Activated CD4-positive, alpha-beta T cell treated with anti-CD3 and anti-CD28 coated beads for 36 hours (primary cell): Measurements from ENCODE around the gene PRKAG2. TPM values are rescaled to one million over a fixed set of nuclear protein-coding genes. Genes with fewer than 3 reads are reported as not detected.
A peak's percentile ranks its signal among the peaks of the same experiment; 100 is the strongest.

ENCODE experiments used
- ATAC-seq: fragments of 200-7000 bp; cut with Tn5 transposase; one replicate; pipeline ENCODE4 v1.10.0; 2021; ENCODE audit warnings: mild to moderate bottlenecking, moderate library complexity
- CTCF ChIA-PET: fragments of 350-600 bp; sonication (Branson Sonifier 250); formaldehyde crosslinking; loops from one replicate; lab custom pipeline; 2021; ENCODE audit warnings: antibody characterized with exemption; lab: Charles Lee
- POLR2A ChIA-PET: fragments of 350-600 bp; sonication (Branson Sonifier 250); formaldehyde crosslinking; loops from one replicate; lab custom pipeline; 2021; ENCODE audit warnings: antibody characterized with exemption, inconsistent platforms; lab: Charles Lee
- DNase-seq: peaks from one replicate; pipeline ENCODE4 v3.0.0-alpha.2; 2020
- H3K27ac Mint-ChIP-seq: one replicate; pipeline ENCODE4 v1.8.0; 2021; ENCODE audit warnings: mixed read lengths
- H3K27me3 Mint-ChIP-seq: one replicate; pipeline ENCODE4 v1.8.0; 2021; ENCODE audit warnings: mixed read lengths
- H3K36me3 Mint-ChIP-seq: one replicate; pipeline ENCODE4 v1.8.0; 2021; ENCODE audit warnings: low read depth, mixed read lengths
- H3K4me1 Mint-ChIP-seq: one replicate; pipeline ENCODE4 v1.8.0; 2021; ENCODE audit warnings: mixed read lengths
- H3K4me3 Mint-ChIP-seq: one replicate; pipeline ENCODE4 v1.8.0; 2021; ENCODE audit warnings: mild to moderate bottlenecking, moderate library complexity, mixed read lengths
- H3K9me3 Mint-ChIP-seq: one replicate; pipeline ENCODE4 v1.8.0; 2021; ENCODE audit warnings: low read depth, mixed read lengths
- intact Hi-C, 2 experiments: fragments of 100-400 bp; cut with DNase I in 1 of 2; cut with micrococcal nuclease in 1 of 2; formaldehyde crosslinking; loops; one replicate each; pipeline versions ENCODE4 v1.14.2 to v1.15.1; 2022 to 2024; cut with DNase I, micrococcal nuclease
- total RNA-seq, 2 experiments: library from RNA; stranded (reverse); gene quantifications; one replicate each; pipeline ENCODE4 v1.2.3, GENCODE V29; 2021

PRKAG2 gene
- total RNA-seq, 2 experiments from 2014 or later: 19.6 to 21.5 TPM

DNA sequence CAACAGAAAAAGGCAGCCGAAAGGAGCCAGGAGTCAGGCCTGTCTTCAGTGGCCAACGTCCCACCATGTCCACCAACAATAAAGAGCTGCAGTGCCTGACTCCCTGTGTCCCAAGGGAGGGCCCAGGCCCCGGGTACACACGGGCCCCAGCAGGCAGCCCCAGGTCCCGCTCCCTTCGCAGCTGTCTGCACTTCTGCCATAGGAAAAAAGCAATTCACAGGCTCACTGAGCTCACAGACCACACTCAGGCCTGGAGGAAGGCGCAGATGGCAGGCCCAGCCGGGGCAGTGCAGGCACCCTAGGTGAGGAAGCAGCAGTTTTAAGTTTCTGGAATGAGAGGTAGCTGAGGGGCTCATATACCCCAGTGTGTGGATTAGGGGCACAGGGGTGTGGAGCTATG is 100.5 kb downstream of the PRKAG2 start:
- Mint-ChIP-seq H3K27ac (no peak overlapping the region), H3K9me3 (no peaks in the 10 kb centered on the region), H3K36me3 (no peaks in the 10 kb centered on the region), H3K4me3 (no peak overlapping the region), H3K4me1 (no peaks in the 10 kb centered on the region), H3K27me3 (no peaks in the 10 kb centered on the region)
- ChIA-PET POLR2A (no interaction called here), CTCF (interaction anchor here (1.4 kb wide), 1 partner anchor 8 kb away, joined by 3 read pairs; no protein-coding TSS in a partner anchor)
- no peak for DNase-seq
- intact Hi-C loops: no loop called here
- ATAC-seq: no peak

DNA sequence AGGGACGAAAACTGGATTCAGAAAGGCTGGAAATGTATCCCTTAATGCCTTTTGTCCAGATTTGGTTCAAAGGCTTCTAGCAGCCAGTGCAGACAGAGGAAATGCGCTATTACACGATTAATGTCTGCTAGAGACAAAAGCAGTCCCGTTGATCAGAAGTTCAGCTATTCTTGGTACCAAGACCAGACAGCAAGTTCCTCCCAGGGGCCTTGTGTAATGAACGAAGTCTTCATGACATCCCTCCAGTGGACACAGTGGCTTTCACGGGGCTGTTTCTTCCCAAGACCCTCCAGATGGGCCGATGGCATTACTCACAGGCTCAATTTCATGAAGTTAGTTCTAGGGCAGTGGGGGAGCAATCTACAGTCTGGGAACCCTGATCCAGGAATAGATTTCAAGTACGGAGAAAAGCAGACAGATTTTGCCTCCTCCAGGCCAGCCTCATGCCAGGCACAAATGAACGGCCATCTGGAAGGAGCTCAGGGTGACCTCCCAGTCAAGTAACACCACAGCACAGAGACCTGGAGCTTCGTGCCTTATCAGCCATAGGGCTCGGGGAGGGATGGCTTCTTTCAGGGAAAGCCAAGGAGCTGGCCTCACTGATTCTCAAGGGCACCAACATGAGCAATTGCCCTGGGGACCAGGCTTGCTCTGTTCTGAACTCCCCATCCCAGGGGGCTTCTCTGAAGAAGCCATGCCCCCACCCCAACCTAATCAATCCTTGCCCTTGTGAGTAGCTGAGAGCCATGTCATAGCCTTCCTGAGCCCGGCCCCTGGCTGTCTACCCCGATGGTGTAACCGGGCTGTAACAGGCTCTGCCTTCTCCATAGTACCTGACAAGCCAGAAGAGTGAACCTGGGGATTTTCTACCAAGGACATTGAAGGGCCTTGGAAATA is 101.1 kb downstream of the PRKAG2 start:
- Mint-ChIP-seq H3K27ac (peak overlapping the region; percentile 11), H3K4me3 (no peak overlapping the region), H3K27me3 (no peaks in the 10 kb centered on the region), H3K9me3 (no peaks in the 10 kb centered on the region), H3K36me3 (no peaks in the 10 kb centered on the region), H3K4me1 (no peaks in the 10 kb centered on the region)
- POLR2A ChIA-PET: no interaction called here
- DNase-seq (no peak), ATAC-seq (no peak)
- intact Hi-C loops: no loop called here
- CTCF ChIA-PET: interaction anchor here (1.4 kb wide), 1 partner anchor 9 kb away, joined by 3 read pairs; no protein-coding TSS in a partner anchor

DNA sequence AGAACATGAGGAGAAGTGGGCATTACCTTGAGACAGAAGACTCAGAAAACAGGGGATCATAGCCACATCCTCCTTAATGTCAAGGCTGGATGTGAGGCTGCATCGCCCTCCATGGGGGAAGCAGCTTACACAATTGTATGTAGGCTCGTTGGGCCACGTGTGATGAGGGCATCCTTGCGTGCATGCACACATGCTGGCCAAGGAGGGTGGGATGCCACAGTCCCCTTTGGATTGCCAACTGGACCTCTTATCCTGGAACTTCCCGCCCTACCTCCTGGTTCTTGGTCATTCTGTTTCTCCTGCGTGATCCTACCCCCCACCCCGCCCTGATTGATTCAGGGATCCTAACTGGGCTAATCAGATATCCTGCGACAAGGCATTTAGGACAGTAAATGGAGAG is 102.0 kb downstream of the PRKAG2 start:
- no peaks in the 10 kb centered on the region for H3K36me3 Mint-ChIP-seq
- no peak overlapping the region for H3K4me3 Mint-ChIP-seq
- ChIA-PET CTCF (interaction anchor here (1.4 kb wide), 1 partner anchor 9 kb away, joined by 3 read pairs; no protein-coding TSS in a partner anchor), POLR2A (no interaction called here)
- no peak overlapping the region for H3K27ac Mint-ChIP-seq
- intact Hi-C loops: no loop called here
- peaks cover 7% of the 10 kb centered on the region for H3K4me1 Mint-ChIP-seq
- H3K27me3 Mint-ChIP-seq: no peaks in the 10 kb centered on the region
- no peak for DNase-seq
- no peaks in the 10 kb centered on the region for H3K9me3 Mint-ChIP-seq
- ATAC-seq: no peak

DNA sequence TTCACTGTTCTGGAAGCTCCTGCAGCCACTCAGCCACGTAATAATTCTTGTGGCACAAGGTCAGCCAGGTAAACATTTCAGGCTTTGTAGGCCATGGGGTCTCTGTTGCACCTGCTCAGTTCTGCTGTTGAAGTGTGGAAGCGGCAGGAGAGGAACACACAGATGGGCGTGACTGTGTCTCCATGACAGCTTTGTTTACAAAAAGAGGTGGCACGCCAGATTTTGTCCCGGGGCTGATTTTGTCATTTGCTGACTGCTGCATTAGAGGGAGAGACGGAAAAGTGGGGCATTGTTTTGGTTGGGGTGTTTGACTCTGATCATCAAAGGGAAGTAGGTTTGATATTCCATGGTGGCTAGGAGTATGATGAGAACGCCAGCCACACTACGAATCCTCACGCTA is 103.1 kb downstream of the PRKAG2 start:
- H3K4me3 Mint-ChIP-seq: no peak overlapping the region
- POLR2A ChIA-PET: no interaction called here
- intact Hi-C loops: no loop called here
- DNase-seq: no peak
- H3K36me3 Mint-ChIP-seq: no peaks in the 10 kb centered on the region
- CTCF ChIA-PET: interaction anchor here (1.5 kb wide), 1 partner anchor 9 kb away, joined by 4 read pairs; no protein-coding TSS in a partner anchor
- H3K27me3 Mint-ChIP-seq: no peaks in the 10 kb centered on the region
- H3K9me3 Mint-ChIP-seq: no peaks in the 10 kb centered on the region
- H3K4me1 Mint-ChIP-seq: peaks cover 19% of the 10 kb centered on the region
- no peak for ATAC-seq
- H3K27ac Mint-ChIP-seq: no peak overlapping the region

DNA sequence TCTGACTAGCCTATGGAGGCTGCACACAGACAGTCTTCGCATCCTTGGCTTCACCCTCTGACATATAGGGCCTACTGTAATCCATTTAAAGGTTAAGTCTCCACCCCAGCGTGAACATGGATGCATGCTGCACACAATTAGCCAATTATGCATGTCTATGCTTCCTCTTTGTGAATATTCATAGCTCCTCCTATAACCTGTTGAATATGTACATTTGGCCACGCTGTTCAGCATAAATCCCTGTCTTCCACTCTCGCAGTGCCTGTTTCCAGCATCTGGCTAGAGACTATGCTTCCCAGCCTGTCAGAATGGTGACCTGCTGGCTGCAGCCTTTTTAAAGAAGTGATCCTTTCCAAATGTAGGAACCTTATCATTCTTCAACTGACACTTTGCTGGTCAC is 106.7 kb downstream of the PRKAG2 start:
- ChIA-PET CTCF (interaction anchor here (3.5 to 5.1 kb wide), 2 partner anchors 11 to 12 kb away, joined by 30 to 53 read pairs; no protein-coding TSS in a partner anchor), POLR2A (no interaction called here)
- Mint-ChIP-seq H3K9me3 (no peaks in the 10 kb centered on the region), H3K4me1 (peaks cover 47% of the 10 kb centered on the region), H3K27me3 (no peaks in the 10 kb centered on the region), H3K36me3 (no peaks in the 10 kb centered on the region), H3K27ac (peak overlapping the region; percentile 93), H3K4me3 (no peak overlapping the region)
- ATAC-seq (no peak), DNase-seq (no peak)
- intact Hi-C loops: no loop called here

DNA sequence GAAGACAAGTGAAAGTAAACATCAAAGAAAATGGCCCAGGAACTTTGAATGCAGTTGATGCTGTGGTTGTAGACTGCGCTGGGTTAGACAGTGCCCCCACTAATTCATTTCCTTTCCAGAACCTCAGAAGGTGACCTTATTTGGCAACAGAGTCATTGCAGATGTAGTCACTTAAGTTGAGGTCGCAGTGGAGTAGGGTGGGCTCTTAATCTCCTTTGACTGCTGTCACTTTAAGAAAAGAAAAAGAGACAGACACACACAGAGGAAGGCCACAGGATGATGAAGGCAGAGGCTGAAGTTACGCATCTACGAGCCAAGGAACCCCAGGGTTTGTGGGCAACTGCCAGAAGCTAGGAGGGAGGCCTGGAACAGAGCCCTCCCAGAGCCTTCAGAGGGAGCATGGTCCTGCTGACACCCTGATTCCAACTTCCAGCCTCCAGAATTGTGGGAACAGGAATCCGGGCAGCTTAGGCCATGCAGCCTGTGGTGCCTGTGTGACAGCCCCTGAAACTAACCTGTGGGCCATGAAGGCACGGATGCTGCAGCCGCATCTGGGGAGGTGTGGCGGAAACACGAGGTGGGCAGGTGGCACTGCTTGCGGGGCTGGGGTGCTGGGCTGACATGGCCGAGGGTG is 107.6 kb downstream of the PRKAG2 start:
- ATAC-seq: peak; percentile 85
- POLR2A ChIA-PET: interaction anchor here (1.0 to 1.4 kb wide), 2 partner anchors 13 to 106 kb away, joined by 3 to 4 read pairs; no protein-coding TSS in a partner anchor
- no peaks in the 10 kb centered on the region for H3K27me3 Mint-ChIP-seq
- CTCF ChIA-PET: interaction anchor here (0.6 to 5.1 kb wide), 5 partner anchors 10 to 241 kb away, joined by 3 to 53 read pairs (median 4); no protein-coding TSS in a partner anchor
- peaks cover 51% of the 10 kb centered on the region for H3K4me1 Mint-ChIP-seq
- H3K27ac Mint-ChIP-seq: peak overlapping the region; percentile 93
- intact Hi-C loops: loop anchor here (1.0 kb wide), 4 partner anchors 22 to 137 kb away; no protein-coding TSS in a partner anchor
- H3K9me3 Mint-ChIP-seq: no peaks in the 10 kb centered on the region
- H3K4me3 Mint-ChIP-seq: peak overlapping the region; percentile 40
- peaks cover 3% of the 10 kb centered on the region for H3K36me3 Mint-ChIP-seq
- DNase-seq: peak; percentile 49

DNA sequence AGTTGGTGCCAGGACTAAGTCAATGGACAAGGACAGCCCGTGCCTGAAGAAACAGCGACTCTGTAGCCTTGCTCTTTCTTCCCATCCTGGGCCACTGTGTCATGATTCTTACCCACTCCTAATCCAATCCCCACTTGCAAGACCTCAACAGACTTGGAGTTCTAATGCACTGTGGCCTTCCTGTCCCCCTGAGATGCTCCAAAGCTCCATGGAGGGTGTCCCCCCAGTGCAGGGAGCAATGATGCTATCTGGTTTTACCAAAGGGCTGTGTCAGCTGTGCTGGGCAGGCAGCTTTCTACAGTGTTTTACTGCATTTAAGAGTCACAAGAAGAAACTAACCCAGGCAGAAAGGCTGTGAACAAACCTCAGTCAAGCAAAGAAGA is 108.1 kb downstream of the PRKAG2 start:
- no peaks in the 10 kb centered on the region for H3K27me3 Mint-ChIP-seq
- no peaks in the 10 kb centered on the region for H3K9me3 Mint-ChIP-seq
- H3K27ac Mint-ChIP-seq: peak overlapping the region; percentile 93
- no peak for ATAC-seq
- peaks cover 51% of the 10 kb centered on the region for H3K4me1 Mint-ChIP-seq
- ChIA-PET CTCF (interaction anchor here (0.6 to 5.1 kb wide), 4 partner anchors 9 to 241 kb away, joined by 3 to 53 read pairs (median 17); no protein-coding TSS in a partner anchor), POLR2A (interaction anchor here (1.0 to 1.4 kb wide), 2 partner anchors 14 to 106 kb away, joined by 3 to 4 read pairs; no protein-coding TSS in a partner anchor)
- peaks cover 3% of the 10 kb centered on the region for H3K36me3 Mint-ChIP-seq
- intact Hi-C loops: loop anchor here (1.0 kb wide), 4 partner anchors 21 to 136 kb away; no protein-coding TSS in a partner anchor
- no peak for DNase-seq
- H3K4me3 Mint-ChIP-seq: peak overlapping the region; percentile 40

DNA sequence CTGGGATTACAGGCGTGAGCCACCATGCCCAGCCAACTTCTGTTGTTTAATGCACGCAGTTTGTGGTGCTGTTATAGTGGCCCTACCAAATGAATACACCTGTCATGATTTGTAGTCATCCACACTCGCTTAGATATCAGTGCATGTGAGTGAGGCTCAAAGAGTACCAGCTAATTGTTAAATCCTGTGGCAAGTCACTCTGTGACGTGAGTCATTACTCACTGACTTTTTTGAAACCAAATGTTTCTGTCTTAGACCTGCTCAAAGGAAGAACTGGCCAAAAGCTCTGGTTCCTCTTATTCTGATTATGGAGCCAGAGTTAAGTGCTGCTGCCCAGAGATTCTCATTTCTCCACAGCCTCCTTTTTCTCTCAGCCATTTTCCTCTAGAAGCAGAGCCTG is 109.4 kb downstream of the PRKAG2 start:
- Mint-ChIP-seq H3K9me3 (no peaks in the 10 kb centered on the region), H3K27ac (peak overlapping the region; percentile 66), H3K4me3 (no peak overlapping the region), H3K36me3 (peaks cover 3% of the 10 kb centered on the region), H3K27me3 (no peaks in the 10 kb centered on the region), H3K4me1 (peaks cover 51% of the 10 kb centered on the region)
- intact Hi-C loops: no loop called here
- DNase-seq: no peak
- ATAC-seq: peak; percentile 64
- CTCF ChIA-PET: interaction anchor here (0.5 to 5.1 kb wide), 5 partner anchors 8 to 416 kb away, joined by 3 to 53 read pairs (median 5); no protein-coding TSS in a partner anchor
- POLR2A ChIA-PET: no interaction called here

DNA sequence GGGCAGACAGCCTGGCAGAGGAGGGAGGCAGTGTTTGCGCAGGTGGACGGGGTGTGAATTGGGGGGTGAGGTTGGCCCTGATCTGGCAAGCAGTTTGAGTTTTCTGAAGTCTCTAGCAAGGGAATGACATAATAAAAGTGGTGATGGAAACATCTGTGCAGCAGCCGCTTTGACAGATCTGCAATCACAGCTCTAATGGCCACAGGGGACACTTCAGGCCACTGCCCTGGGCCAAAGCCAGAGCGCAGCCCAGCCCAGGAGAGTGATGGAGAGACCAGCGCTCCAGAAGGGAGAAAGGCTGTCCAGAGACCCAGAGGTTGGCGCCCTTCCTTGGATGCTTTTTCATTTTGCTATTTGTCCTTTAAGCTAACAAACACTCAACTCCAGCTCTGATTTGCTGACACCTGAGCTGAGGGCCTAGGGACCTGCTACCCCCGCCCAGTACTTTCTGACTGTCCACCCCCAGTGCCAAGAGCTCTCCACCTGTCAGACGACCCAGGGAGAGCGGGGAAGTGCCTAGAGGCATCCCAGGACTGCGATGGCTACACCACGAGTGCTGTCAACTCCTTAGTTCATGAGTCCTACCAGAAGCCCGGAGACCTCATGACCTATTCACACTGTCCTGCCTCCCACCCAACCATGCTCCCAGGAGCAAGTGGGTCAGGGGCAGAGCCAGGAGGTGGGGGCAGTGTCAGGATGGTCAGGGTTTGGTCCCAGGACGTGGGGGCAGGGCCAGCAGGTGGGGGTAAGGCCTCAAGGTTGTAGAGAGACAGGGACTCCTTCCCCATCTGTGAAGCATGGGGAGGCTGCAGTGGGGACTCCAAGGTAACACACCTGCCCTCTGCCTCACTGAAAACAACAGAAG is 112.6 kb downstream of the PRKAG2 start:
- ChIA-PET POLR2A (no interaction called here), CTCF (no interaction called here)

DNA sequence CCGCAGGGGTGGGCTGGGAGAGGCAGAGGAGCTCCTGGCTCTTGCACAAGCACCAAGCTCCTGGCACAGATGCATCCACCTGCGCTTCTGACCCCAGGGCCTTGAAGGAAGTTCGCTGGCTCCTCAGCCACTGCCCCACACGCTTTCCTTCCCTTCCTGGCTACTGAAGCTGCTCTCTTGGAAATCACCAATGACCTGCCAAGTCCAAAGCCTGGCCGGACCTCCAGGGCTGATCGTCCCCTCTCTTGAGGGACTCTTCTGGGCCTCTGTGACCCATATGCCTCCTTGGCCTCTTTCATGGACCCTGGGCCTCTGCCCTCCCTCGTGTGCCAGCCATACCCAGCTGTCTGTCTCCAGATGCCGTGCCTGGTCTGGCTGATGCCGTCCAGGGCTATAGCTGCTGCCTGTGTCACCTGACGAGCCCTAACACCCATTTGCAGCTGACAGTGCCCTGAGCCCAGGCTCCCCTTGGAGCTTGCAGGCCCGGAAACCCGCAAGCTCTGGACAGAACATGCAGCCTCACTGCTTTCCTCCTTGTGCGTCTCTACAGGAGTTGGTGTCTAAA is 113.4 kb downstream of the PRKAG2 start:
- peaks cover 3% of the 10 kb centered on the region for H3K36me3 Mint-ChIP-seq
- no peak overlapping the region for H3K27ac Mint-ChIP-seq
- H3K9me3 Mint-ChIP-seq: no peaks in the 10 kb centered on the region
- no peaks in the 10 kb centered on the region for H3K27me3 Mint-ChIP-seq
- peaks cover 34% of the 10 kb centered on the region for H3K4me1 Mint-ChIP-seq
- DNase-seq: no peak
- CTCF ChIA-PET: interaction anchor here (0.9 kb wide), 1 partner anchor 19 kb away, joined by 3 read pairs; no protein-coding TSS in a partner anchor
- intact Hi-C loops: no loop called here
- no peak for ATAC-seq
- POLR2A ChIA-PET: no interaction called here
- H3K4me3 Mint-ChIP-seq: no peak overlapping the region

More for the DNA sequence above, 112.6 kb downstream of the PRKAG2 start:
- H3K27ac Mint-ChIP-seq: no peak overlapping the region
- no peaks in the 10 kb centered on the region for H3K9me3 Mint-ChIP-seq
- H3K36me3 Mint-ChIP-seq: peaks cover 3% of the 10 kb centered on the region
- peaks cover 41% of the 10 kb centered on the region for H3K4me1 Mint-ChIP-seq
- DNase-seq (no peak), ATAC-seq (no peak)
- H3K4me3 Mint-ChIP-seq: no peak overlapping the region
- H3K27me3 Mint-ChIP-seq: no peaks in the 10 kb centered on the region
- intact Hi-C loops: no loop called here
